ENCODE measurements around the gene ATXN1.

DNA sequence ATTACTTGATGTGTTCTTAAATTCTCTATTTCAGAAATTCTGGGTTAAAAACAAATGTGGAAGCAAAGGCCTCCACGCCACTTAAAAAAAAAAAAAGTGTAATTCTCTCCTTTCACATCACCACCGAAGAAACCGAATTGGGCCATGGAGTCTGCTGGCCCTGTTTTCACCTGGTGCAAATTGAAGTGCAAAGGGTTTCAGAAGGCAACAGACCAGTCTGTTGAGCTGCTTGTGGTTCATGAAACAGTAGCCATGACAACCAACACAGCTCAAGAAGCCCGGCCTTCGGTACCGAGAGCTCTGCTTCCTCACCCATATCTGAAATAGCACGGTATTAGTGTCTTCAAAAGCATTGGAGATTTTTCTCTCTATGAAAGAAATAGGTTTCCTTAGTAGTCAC, 459.7 kb downstream of the ATXN1 start:
- TF ChIP-seq ATF7-NPFF (CRISPR knock-in tag; IDR thresholded peaks at IDR 0.05; ENCODE audit: low read depth): no peak
- no peak for TF ChIP-seq ERF (CRISPR knock-in tag; IDR thresholded peaks at IDR 0.05)
- no peak for TF ChIP-seq MYC (CRISPR knock-in tag; IDR thresholded peaks at IDR 0.05; ENCODE audit: borderline replicate concordance)
- no peak for TF ChIP-seq TEAD3 (CRISPR knock-in tag; optimal IDR thresholded peaks at IDR 0.05; ENCODE audit: borderline replicate concordance)
- TF ChIP-seq CC2D1A (CRISPR knock-in tag; IDR thresholded peaks at IDR 0.05): no peak
- TF ChIP-seq, protein P1, sequence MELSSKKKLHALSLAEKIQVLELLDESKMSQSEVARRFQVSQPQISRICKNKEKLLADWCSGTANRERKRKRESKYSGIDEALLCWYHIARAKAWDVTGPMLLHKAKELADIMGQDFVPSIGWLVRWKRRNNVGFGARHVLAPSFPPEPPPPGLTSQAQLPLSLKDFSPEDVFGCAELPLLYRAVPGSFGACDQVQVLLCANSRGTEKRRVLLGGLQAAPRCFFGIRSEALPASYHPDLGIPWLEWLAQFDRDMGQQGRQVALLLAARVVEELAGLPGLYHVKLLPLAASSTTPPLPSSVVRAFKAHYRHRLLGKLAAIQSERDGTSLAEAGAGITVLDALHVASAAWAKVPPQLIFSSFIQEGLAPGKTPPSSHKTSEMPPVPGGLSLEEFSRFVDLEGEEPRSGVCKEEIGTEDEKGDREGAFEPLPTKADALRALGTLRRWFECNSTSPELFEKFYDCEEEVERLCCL (CRISPR knock-in tag; IDR thresholded peaks at IDR 0.05; ENCODE audit: borderline replicate concordance): no peak
- no peak for TF ChIP-seq ZNF292 (CRISPR knock-in tag; IDR thresholded peaks at IDR 0.05; ENCODE audit: borderline replicate concordance, low read depth)
- TF ChIP-seq HNRNPH1 (optimal IDR thresholded peaks at IDR 0.05; ENCODE audit: low read depth, low read length): no peak
- TF ChIP-seq CREB3 (CRISPR knock-in tag; IDR thresholded peaks at IDR 0.05): no peak
- no peak for TF ChIP-seq CHCHD3 (CRISPR knock-in tag; IDR thresholded peaks at IDR 0.05)
- TF ChIP-seq ZNF224 (CRISPR knock-in tag; IDR thresholded peaks at IDR 0.05): no peak
